Measurements from ENCODE around the gene HDAC4. TPM values are rescaled to one million over a fixed set of nuclear protein-coding genes. Genes with fewer than 3 reads are reported as not detected.

The HDAC4 gene
- total RNA-seq, 2 donors from 2014 or later = 49.8 to 71.7 TPM

GRCh38 chr2:239186516-239187357 is 214.1 kb downstream of the HDAC4 start:
- H3K36me3 Mint-ChIP-seq (ENCODE audit: insufficient read depth in 2 of 2) = peaks cover 8 to 13% of the 10 kb centered on the region in 2 donors
- DNase-seq (no peak), ATAC-seq (replicated peaks in 1 of 2) (no peak)
- H3K27ac Mint-ChIP-seq = no peak overlapping the region
- no peaks in the 10 kb centered on the region for H3K27me3 Mint-ChIP-seq (ENCODE audit: low read depth)
- H3K4me3 Mint-ChIP-seq = no peak overlapping the region
- no peaks in the 10 kb centered on the region for H3K9me3 Mint-ChIP-seq
- H3K4me1 Mint-ChIP-seq (ENCODE audit: low read depth) = peaks cover 9% of the 10 kb centered on the region

- ATAC-seq (replicated peaks in 1 of 2) = peak in 1 of 2 donors; percentile 25
- Mint-ChIP-seq H3K4me3 (no peak overlapping the region), H3K9me3 (no peaks in the 10 kb centered on the region), H3K36me3 (ENCODE audit: insufficient read depth in 2 of 2) (peaks cover 8 to 10% of the 10 kb centered on the region in 2 donors), H3K27ac (no peak overlapping the region), H3K27me3 (ENCODE audit: low read depth) (no peaks in the 10 kb centered on the region), H3K4me1 (ENCODE audit: low read depth) (peaks cover 9% of the 10 kb centered on the region)
- no peak for DNase-seq
Observed at GRCh38 chr2:239184968-239185903, 215.6 kb downstream of the HDAC4 start.

DNA sequence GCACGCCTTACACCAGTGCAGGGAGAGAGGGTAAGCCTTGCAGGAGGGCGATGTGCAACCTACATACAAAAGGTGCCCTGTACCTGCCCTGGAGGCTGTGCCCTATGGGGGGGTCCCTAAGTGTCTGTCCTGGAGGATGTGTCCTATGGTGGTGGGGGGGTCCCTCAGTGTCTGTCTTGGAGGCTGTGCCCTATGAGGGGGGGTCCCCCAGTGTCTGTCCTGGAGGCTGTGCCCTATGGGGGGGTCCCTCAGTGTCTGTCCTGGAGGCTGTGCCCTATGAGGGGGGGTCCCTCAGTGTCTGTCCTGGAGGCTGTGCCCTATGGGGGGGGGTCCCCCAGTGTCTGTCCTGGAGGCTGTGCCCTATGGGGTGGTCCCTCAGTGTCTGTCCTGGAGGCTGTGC is 216.6 kb downstream of the HDAC4 start:
- Mint-ChIP-seq H3K9me3 (no peaks in the 10 kb centered on the region), H3K27ac (no peak overlapping the region), H3K27me3 (ENCODE audit: low read depth) (no peaks in the 10 kb centered on the region), H3K4me3 (no peak overlapping the region), H3K36me3 (ENCODE audit: insufficient read depth in 2 of 2) (peaks cover 4 to 7% of the 10 kb centered on the region in 2 donors), H3K4me1 (ENCODE audit: low read depth) (peaks cover 9% of the 10 kb centered on the region)
- ATAC-seq (replicated peaks in 1 of 2) = no peak
- DNase-seq = no peak

DNA sequence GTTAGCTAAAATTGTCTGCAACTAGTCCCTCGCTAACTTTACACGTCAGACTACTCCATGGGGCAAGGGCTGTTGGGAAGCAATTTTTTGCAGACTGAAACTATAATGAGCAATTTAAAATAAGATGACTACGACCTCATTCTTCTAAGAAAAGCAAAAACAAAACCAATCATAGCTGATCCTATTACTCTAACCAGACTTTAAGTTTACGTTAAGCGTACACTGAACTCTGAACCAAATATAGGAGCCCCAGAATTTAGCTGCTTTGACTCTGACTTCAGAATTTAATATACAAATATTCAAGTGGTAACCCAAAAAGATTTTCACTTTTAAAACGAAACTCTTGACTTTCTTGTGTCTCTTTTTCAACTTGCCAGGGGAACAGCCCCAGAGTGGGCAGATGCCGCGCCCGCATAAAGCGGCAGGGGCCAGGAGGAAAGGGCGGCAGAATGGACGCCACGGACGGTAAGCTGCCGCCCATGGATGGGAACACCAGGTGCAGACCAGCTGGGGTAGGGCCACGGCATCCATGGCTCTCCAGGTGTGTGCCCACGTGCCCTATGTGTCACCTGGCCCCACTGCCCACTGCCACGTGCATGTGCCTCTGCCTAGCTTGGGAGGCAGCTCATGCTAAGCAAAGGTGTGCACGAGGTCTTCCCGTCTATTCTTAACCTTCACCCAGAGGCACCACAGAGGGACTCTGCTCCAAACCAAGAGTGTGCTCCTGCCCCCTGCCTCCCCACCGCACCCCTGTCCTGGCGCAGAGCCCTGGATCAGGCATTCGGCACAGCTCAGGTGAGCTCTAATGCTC is 217.6 kb downstream of the HDAC4 start:
- peaks cover 3 to 10% of the 10 kb centered on the region in 2 donors for H3K36me3 Mint-ChIP-seq (ENCODE audit: insufficient read depth in 2 of 2)
- DNase-seq (no peak), ATAC-seq (replicated peaks in 1 of 2) (peak; percentile 45 to 70)
- H3K27ac Mint-ChIP-seq = peak overlapping the region; percentile 25
- H3K27me3 Mint-ChIP-seq (ENCODE audit: low read depth) = no peaks in the 10 kb centered on the region
- H3K4me3 Mint-ChIP-seq = no peak overlapping the region
- no peaks in the 10 kb centered on the region for H3K9me3 Mint-ChIP-seq
- peaks cover 9% of the 10 kb centered on the region for H3K4me1 Mint-ChIP-seq (ENCODE audit: low read depth)

- H3K9me3 Mint-ChIP-seq = peaks cover 0 to under 1% of the 10 kb centered on the region in 2 donors
- ATAC-seq (replicated peaks in 1 of 2) (no peak), DNase-seq (no peak)
- H3K27ac Mint-ChIP-seq = no peak overlapping the region
- peaks cover 9% of the 10 kb centered on the region for H3K4me1 Mint-ChIP-seq (ENCODE audit: low read depth)
- H3K36me3 Mint-ChIP-seq (ENCODE audit: insufficient read depth in 2 of 2) = peaks cover 5 to 15% of the 10 kb centered on the region in 2 donors
- no peaks in the 10 kb centered on the region for H3K27me3 Mint-ChIP-seq (ENCODE audit: low read depth)
- no peak overlapping the region for H3K4me3 Mint-ChIP-seq
Observed at GRCh38 chr2:239181903-239182581, 218.8 kb downstream of the HDAC4 start.

- ATAC-seq (replicated peaks in 1 of 2) = no peak
- H3K27ac Mint-ChIP-seq = no peak overlapping the region
- H3K27me3 Mint-ChIP-seq (ENCODE audit: low read depth) = no peaks in the 10 kb centered on the region
- peaks cover 9% of the 10 kb centered on the region for H3K4me1 Mint-ChIP-seq (ENCODE audit: low read depth)
- no peak overlapping the region for H3K4me3 Mint-ChIP-seq
- DNase-seq = no peak
- peaks cover 6 to 7% of the 10 kb centered on the region in 2 donors for H3K9me3 Mint-ChIP-seq
- H3K36me3 Mint-ChIP-seq (ENCODE audit: insufficient read depth in 2 of 2) = peaks cover 11 to 21% of the 10 kb centered on the region in 2 donors
Observed at GRCh38 chr2:239181074-239181902, 219.5 kb downstream of the HDAC4 start.

DNA sequence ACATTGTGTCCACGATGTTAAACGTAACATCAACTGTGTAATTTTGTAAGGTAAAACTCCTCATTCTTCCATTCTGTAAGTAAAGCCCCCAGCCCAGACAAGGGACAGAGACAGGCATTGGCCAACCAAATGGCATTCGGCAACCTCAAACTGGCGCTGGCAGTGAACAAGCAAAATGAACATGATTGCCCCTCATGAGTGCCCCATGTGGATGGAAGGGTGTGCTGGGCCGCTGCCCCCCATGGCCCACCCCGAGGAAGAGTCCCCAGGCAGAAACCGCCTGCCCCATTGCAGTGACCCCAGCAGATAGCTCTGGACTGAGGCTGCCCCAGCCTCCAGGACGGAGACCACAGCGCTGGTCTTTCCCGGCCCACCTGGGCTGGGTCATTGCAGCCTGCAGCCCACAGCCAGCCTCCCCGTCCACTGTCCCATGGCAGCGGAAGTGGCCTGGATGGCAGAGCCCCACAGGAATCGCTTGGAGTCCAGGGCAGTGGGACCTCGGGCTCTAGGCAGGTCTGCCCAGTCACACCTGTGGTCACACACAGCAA is 220.2 kb downstream of the HDAC4 start:
- Mint-ChIP-seq H3K4me3 (no peak overlapping the region), H3K27me3 (ENCODE audit: low read depth) (no peaks in the 10 kb centered on the region), H3K36me3 (ENCODE audit: insufficient read depth in 2 of 2) (peaks cover 12 to 22% of the 10 kb centered on the region in 2 donors), H3K9me3 (peaks cover 7 to 8% of the 10 kb centered on the region in 2 donors), H3K4me1 (ENCODE audit: low read depth) (peaks cover 9% of the 10 kb centered on the region), H3K27ac (no peak overlapping the region)
- ATAC-seq (replicated peaks in 1 of 2) (no peak), DNase-seq (no peak)

DNA sequence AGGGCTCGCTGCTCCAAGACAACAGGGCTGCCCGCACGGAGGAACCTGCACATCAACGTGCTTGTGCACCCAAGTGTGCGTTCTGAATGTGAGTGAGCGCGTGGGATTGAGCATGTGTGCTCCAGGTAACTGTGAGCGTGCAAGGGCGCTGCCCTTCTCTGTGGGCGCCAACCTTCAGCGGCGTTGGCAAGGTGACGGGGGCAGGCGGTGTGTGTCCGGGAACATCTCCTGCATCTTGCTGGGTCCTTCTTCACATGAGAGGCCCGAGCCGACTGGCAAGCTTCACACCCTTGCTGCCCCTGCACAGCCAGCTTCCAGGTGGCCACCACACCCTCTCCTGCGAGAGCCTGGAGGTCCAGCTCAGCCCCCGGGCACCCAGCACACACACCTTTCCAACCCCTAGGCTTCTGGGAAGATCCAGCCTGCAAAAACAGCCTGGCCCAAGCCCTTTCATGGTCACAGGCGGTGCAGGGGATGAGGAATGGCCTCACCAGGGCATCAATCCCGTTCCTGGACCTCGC is 220.9 kb downstream of the HDAC4 start:
- DNase-seq = no peak

GRCh38 chr2:239178954-239179353 is 221.9 kb downstream of the HDAC4 start:
- peaks cover 26 to 30% of the 10 kb centered on the region in 2 donors for H3K36me3 Mint-ChIP-seq (ENCODE audit: insufficient read depth in 2 of 2)
- no peaks in the 10 kb centered on the region for H3K27me3 Mint-ChIP-seq (ENCODE audit: low read depth)
- peaks cover 9% of the 10 kb centered on the region for H3K4me1 Mint-ChIP-seq (ENCODE audit: low read depth)
- no peak overlapping the region for H3K4me3 Mint-ChIP-seq
- peaks cover 9 to 12% of the 10 kb centered on the region in 2 donors for H3K9me3 Mint-ChIP-seq
- no peak for ATAC-seq (replicated peaks in 1 of 2)
- DNase-seq = no peak
- H3K27ac Mint-ChIP-seq = no peak overlapping the region

More for the DNA sequence above, 220.9 kb downstream of the HDAC4 start:
- Mint-ChIP-seq H3K9me3 (peaks cover 7 to 9% of the 10 kb centered on the region in 2 donors), H3K27ac (no peak overlapping the region), H3K36me3 (ENCODE audit: insufficient read depth in 2 of 2) (peaks cover 17 to 25% of the 10 kb centered on the region in 2 donors), H3K4me3 (no peak overlapping the region), H3K27me3 (ENCODE audit: low read depth) (no peaks in the 10 kb centered on the region), H3K4me1 (ENCODE audit: low read depth) (peaks cover 9% of the 10 kb centered on the region)
- no peak for ATAC-seq (replicated peaks in 1 of 2)

DNA sequence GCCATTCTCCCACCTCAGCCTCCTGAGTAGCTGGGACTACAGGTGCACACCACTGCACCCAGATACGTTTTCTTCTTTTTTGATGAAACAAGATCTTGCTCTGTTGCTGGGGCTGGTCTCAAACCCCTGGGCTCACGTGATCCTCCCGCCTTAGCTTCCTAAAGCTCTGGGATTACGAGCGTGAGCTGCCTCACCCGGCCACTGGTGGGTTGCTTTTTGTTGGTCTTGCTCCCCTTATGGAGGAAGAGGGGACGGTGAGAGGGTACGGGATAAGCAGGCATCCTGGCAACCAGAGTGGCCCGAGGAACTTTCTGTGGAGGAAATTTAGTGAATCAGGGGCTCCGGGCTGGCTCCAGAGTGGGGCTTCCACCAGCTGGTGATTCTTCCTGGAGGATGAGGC is 222.3 kb downstream of the HDAC4 start:
- no peaks in the 10 kb centered on the region for H3K27me3 Mint-ChIP-seq (ENCODE audit: low read depth)
- H3K27ac Mint-ChIP-seq = no peak overlapping the region
- peaks cover 7% of the 10 kb centered on the region for H3K4me1 Mint-ChIP-seq (ENCODE audit: low read depth)
- no peak overlapping the region for H3K4me3 Mint-ChIP-seq
- H3K9me3 Mint-ChIP-seq = peaks cover 9 to 13% of the 10 kb centered on the region in 2 donors
- ATAC-seq (replicated peaks in 1 of 2) (no peak), DNase-seq (no peak)
- peaks cover 28 to 31% of the 10 kb centered on the region in 2 donors for H3K36me3 Mint-ChIP-seq (ENCODE audit: insufficient read depth in 2 of 2)

DNA sequence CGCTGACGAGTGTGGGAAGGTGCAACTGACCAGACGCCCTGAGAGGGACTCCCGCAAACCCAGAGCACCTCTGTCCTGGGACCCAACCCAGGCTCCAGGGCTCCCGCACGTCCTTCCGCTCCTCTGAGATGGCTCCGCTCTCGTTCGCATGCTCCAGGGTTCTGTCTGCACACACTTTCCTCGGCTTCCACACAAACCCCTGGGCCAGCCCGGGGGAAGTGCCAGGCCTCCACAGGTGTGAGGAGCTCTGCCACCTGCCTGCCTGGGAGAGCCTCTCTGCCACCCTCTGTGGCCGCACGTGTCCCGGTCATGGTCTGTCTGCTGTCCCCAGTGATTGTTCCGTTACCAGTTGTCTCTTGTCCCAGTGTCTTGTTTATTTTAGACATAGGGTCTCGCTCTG is 222.9 kb downstream of the HDAC4 start:
- H3K4me1 Mint-ChIP-seq (ENCODE audit: low read depth) = peaks cover 1% of the 10 kb centered on the region
- no peak overlapping the region for H3K27ac Mint-ChIP-seq
- ATAC-seq (replicated peaks in 1 of 2) (no peak), DNase-seq (no peak)
- peaks cover 9 to 16% of the 10 kb centered on the region in 2 donors for H3K9me3 Mint-ChIP-seq
- H3K4me3 Mint-ChIP-seq = no peak overlapping the region
- H3K27me3 Mint-ChIP-seq (ENCODE audit: low read depth) = no peaks in the 10 kb centered on the region
- H3K36me3 Mint-ChIP-seq (ENCODE audit: insufficient read depth in 2 of 2) = peaks cover 32 to 37% of the 10 kb centered on the region in 2 donors

All from activated T-cell treated with anti-CD3 and anti-CD28 coated beads, Interleukin-2, amount 50 U/mL, for 72 hours (primary cell).